HEK293 (cell line): ENCODE data around the gene CC2D2A.

ENCODE experiments used
- CTCF ChIA-PET: fragments of 350-600 bp; formaldehyde crosslinking; extraction: SDS; loops from one replicate; lab custom pipeline; 2021; ENCODE audit warnings: antibody characterized with exemption; lab: Yijun Ruan, JAX
- POLR2A ChIA-PET: fragments of 300-600 bp; formaldehyde crosslinking; extraction: SDS; loops from one replicate; lab custom pipeline; 2020; ENCODE audit warnings: antibody characterized with exemption, inconsistent platforms; lab: Yijun Ruan, JAX
- H3K27ac ChIP-seq: fragments of 200-500 bp; sonication (Bioruptor generic); 2 replicates; pipeline ENCODE4 v1.5.1; 2014; ENCODE audit warnings: low read depth, low read length, control low read depth, inconsistent platforms; ENCODE audit errors: extremely low read depth
- H3K36me3 ChIP-seq, 2 experiments: fragments of 200-500 bp in 1 of 2; sonication (Bioruptor generic) in 1 of 2; 1 replicate in 1 of 2; 2 replicates in 1 of 2; pipeline ENCODE4 v1.5.1; 2014 to 2017; ENCODE audit warnings: inconsistent platforms in 2 of 2, low read length in 2 of 2; ENCODE audit not compliant: control insufficient read depth in 2 of 2, insufficient read depth in 1 of 2
- H3K4me1 ChIP-seq: fragments of 200-500 bp; sonication (Bioruptor generic); 2 replicates; pipeline ENCODE4 v1.5.1; 2014; ENCODE audit warnings: mild to moderate bottlenecking, low read length, inconsistent platforms; ENCODE audit not compliant: control insufficient read depth, insufficient read depth
- H3K4me3 ChIP-seq: 2 replicates; pipeline ENCODE4 v1.5.1; 2011; ENCODE audit warnings: low read depth, mild to moderate bottlenecking, control low read depth, low read length, moderate library complexity
- H3K9me3 ChIP-seq: fragments of 200-500 bp; sonication (Bioruptor generic); 2 replicates; pipeline ENCODE4 v1.5.1; 2014; ENCODE audit warnings: low read depth, low read length, inconsistent platforms; ENCODE audit not compliant: control insufficient read depth, insufficient read depth
- GLI4 ChIP-seq: fragments of 450-650 bp; formaldehyde crosslinking; IDR thresholded peaks from 2 replicates; pipeline ENCODE4 v1.5.1; 2016; ENCODE audit warnings: missing biosample characterization, missing genetic modification characterization
- MYNN ChIP-seq: fragments of 450-650 bp; formaldehyde crosslinking; IDR thresholded peaks from 2 replicates; pipeline ENCODE4 v1.5.1; 2016; ENCODE audit warnings: missing biosample characterization, missing genetic modification characterization, borderline replicate concordance
- PRDM1 ChIP-seq: fragments of 450-650 bp; formaldehyde crosslinking; IDR thresholded peaks from 2 replicates; pipeline ENCODE4; 2016; ENCODE audit warnings: missing biosample characterization, missing genetic modification characterization
- SCRT1 ChIP-seq: fragments of 450-650 bp; formaldehyde crosslinking; IDR thresholded peaks from 2 replicates; pipeline ENCODE4 v1.5.1; 2016; ENCODE audit warnings: missing biosample characterization, missing genetic modification characterization, borderline replicate concordance
- SCRT2 ChIP-seq: fragments of 450-650 bp; formaldehyde crosslinking; IDR thresholded peaks from 2 replicates; pipeline ENCODE4 v1.5.1; 2016; ENCODE audit warnings: missing biosample characterization, missing genetic modification characterization
- SETDB1 ChIP-seq: IDR thresholded peaks from one replicate; pipeline ENCODE4 v1.6.1; 2017; ENCODE audit warnings: mild to moderate bottlenecking, low read length, moderate library complexity, mixed read lengths; ENCODE audit not compliant: insufficient read length
- ZFP3 ChIP-seq: fragments of 450-650 bp; formaldehyde crosslinking; IDR thresholded peaks from 2 replicates; pipeline ENCODE4 v1.5.1; 2016; ENCODE audit warnings: low read depth, missing biosample characterization, missing genetic modification characterization
- ZNF16 ChIP-seq: fragments of 450-650 bp; formaldehyde crosslinking; IDR thresholded peaks from 2 replicates; pipeline ENCODE4 v1.5.1; 2016; ENCODE audit warnings: low read depth, missing biosample characterization, missing genetic modification characterization
- ZNF175 ChIP-seq: fragments of 450-650 bp; formaldehyde crosslinking; IDR thresholded peaks from 2 replicates; pipeline ENCODE4 v1.5.1; 2016; ENCODE audit warnings: missing biosample characterization, missing genetic modification characterization
- ZNF19 ChIP-seq: fragments of 450-650 bp; formaldehyde crosslinking; IDR thresholded peaks from 2 replicates; pipeline ENCODE4; 2016; ENCODE audit warnings: missing biosample characterization, missing genetic modification characterization, low read depth
- ZNF221 ChIP-seq: fragments of 450-650 bp; formaldehyde crosslinking; IDR thresholded peaks from 2 replicates; pipeline ENCODE4 v1.5.1; 2017; ENCODE audit warnings: missing biosample characterization, missing genetic modification characterization, borderline replicate concordance
- ZNF335 ChIP-seq: fragments of 450-650 bp; formaldehyde crosslinking; conservative IDR thresholded peaks from 2 replicates; pipeline ENCODE4 v1.5.1; 2016; ENCODE audit warnings: missing biosample characterization, missing genetic modification characterization
- ZNF37A ChIP-seq: fragments of 450-650 bp; IDR thresholded peaks from 2 replicates; pipeline ENCODE4 v1.5.1; 2018; ENCODE audit warnings: missing biosample characterization, missing genetic modification characterization
- ZNF677 ChIP-seq: fragments of 450-650 bp; IDR thresholded peaks from 2 replicates; pipeline ENCODE4 v1.5.0; 2018; ENCODE audit warnings: missing biosample characterization, mild to moderate bottlenecking, missing genetic modification characterization, moderate library complexity
- ZNF747 ChIP-seq: fragments of 450-650 bp; formaldehyde crosslinking; IDR thresholded peaks from 2 replicates; pipeline ENCODE4 v1.5.1; 2016; ENCODE audit warnings: missing biosample characterization, missing genetic modification characterization
- ZSCAN30 ChIP-seq: fragments of 450-650 bp; IDR thresholded peaks from 2 replicates; pipeline ENCODE4 v1.5.1; 2018; ENCODE audit warnings: missing biosample characterization, mild to moderate bottlenecking, missing genetic modification characterization, moderate library complexity
- TF ChIP-seq, protein P1 (sequence below): fragments of 450-650 bp; formaldehyde crosslinking; IDR thresholded peaks from 2 replicates; pipeline ENCODE4 v1.5.1; 2016; ENCODE audit warnings: missing biosample characterization, missing genetic modification characterization
- TF ChIP-seq, protein P2 (sequence below): fragments of 450-650 bp; formaldehyde crosslinking; IDR thresholded peaks from 2 replicates; pipeline ENCODE4 v1.5.1; 2016; ENCODE audit warnings: missing biosample characterization, missing genetic modification characterization
- TF ChIP-seq, protein P3 (sequence below): fragments of 450-650 bp; formaldehyde crosslinking; IDR thresholded peaks from 2 replicates; pipeline ENCODE4 v1.5.1; 2016; ENCODE audit warnings: missing biosample characterization, missing genetic modification characterization

The CC2D2A gene

DNA sequence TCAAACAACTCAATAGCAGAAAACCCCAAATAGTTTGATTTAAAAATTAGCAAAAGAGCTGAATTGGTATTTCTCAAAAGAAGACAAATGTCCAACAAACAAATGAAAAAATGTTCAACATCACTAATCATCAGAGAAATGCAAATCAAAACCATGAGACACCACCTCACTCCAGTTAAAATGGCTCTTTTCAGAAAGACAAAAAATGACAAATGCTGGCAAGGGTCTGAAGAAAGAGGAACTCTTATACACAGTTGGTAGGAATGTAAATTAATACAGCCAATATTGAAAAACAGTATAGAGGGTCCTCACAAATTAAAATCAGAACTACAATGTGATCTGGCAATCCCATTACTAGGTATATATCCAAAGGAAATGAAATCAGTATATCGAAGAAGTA is 115.1 kb downstream of the CC2D2A start:
- no peaks in the 10 kb centered on the region for H3K4me1 ChIP-seq
- H3K9me3 ChIP-seq = no peaks in the 10 kb centered on the region
- no peak for TF ChIP-seq PRDM1 (tag by site-specific recombination)
- TF ChIP-seq, protein P1, sequence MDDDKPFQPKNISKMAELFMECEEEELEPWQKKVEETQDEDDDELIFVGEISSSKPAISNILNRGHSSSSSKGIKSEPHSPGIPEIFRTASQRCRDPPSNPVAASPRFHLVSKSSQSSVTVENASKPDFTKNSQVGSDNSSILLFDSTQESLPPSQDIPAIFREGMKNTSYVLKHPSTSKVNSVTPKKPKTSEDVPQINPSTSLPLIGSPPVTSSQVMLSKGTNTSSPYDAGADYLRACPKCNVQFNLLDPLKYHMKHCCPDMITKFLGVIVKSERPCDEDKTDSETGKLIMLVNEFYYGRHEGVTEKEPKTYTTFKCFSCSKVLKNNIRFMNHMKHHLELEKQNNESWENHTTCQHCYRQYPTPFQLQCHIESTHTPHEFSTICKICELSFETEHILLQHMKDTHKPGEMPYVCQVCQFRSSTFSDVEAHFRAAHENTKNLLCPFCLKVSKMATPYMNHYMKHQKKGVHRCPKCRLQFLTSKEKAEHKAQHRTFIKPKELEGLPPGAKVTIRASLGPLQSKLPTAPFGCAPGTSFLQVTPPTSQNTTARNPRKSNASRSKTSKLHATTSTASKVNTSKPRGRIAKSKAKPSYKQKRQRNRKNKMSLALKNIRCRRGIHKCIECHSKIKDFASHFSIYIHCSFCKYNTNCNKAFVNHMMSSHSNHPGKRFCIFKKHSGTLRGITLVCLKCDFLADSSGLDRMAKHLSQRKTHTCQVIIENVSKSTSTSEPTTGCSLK = no peak
- H3K4me3 ChIP-seq = no peak overlapping the region
- H3K27ac ChIP-seq = no peak overlapping the region
- H3K36me3 ChIP-seq = no peaks in the 10 kb centered on the region
- POLR2A ChIA-PET = no interaction called here
- CTCF ChIA-PET = no interaction called here

DNA sequence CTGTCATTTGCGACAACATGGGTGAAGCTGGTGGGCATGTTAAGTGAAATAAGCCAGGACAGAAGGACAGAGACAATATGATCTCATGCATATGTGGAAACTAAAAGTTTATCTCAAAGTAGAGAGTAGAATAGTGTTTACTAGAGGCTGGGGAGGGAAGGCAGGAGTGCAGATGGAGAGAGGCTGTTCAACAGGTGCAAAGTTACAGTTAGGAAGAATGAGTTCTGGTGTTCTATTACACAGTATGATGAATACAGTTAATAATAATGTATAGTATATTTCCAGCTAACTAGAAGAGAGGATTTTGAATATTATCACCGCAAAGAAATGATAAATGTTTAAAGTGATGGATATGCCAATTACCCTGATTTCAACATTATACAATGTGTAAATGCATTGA is 115.6 kb downstream of the CC2D2A start:
- ChIA-PET CTCF (no interaction called here), POLR2A (no interaction called here)
- TF ChIP-seq ZNF19 (no peak), SCRT1 (0 out of 2 replicates have a peak, but pooled peaks have one; percentile 43), SCRT2 (tag by site-specific recombination) (peak; percentile 67)
- Histone ChIP-seq H3K9me3 (no peaks in the 10 kb centered on the region), H3K36me3 (no peaks in the 10 kb centered on the region), H3K27ac (no peak overlapping the region), H3K4me3 (no peak overlapping the region), H3K4me1 (no peaks in the 10 kb centered on the region)

DNA sequence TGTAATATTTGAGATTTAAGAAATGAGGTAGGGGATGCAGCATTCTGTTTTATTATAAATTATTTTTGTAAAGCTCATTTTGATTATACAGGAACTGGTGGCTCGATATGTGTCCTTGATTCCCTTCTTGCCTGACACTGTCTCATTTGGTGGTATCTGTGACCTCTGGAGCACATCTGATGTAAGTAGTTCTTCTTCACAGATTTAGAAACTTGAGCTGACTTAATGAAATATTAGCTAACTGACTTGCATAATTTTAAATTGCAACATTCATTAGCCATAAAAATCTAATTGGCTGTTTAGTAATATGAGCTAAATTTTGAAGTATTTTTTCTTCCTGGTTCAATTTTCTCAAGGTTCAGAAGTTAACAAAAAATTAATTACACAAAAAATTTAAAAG is 116.4 kb downstream of the CC2D2A start:
- TF ChIP-seq, protein P2, sequence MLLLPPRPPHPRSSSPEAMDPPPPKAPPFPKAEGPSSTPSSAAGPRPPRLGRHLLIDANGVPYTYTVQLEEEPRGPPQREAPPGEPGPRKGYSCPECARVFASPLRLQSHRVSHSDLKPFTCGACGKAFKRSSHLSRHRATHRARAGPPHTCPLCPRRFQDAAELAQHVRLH = no peak
- TF ChIP-seq ZFP3 (tag by site-specific recombination) (no peak), ZSCAN30 (tag by site-specific recombination) (no peak), SCRT2 (tag by site-specific recombination) (no peak), ZNF37A (no peak), ZNF747 (tag by site-specific recombination) (no peak), SETDB1 (no peak), ZNF175 (tag by site-specific recombination) (no peak), MYNN (tag by site-specific recombination) (no peak), ZNF16 (tag by site-specific recombination) (no peak), ZNF335 (tag by site-specific recombination) (no peak), GLI4 (tag by site-specific recombination) (no peak), ZNF677 (tag by site-specific recombination) (no peak), ZNF221 (tag by site-specific recombination) (no peak)
- TF ChIP-seq, protein P3, sequence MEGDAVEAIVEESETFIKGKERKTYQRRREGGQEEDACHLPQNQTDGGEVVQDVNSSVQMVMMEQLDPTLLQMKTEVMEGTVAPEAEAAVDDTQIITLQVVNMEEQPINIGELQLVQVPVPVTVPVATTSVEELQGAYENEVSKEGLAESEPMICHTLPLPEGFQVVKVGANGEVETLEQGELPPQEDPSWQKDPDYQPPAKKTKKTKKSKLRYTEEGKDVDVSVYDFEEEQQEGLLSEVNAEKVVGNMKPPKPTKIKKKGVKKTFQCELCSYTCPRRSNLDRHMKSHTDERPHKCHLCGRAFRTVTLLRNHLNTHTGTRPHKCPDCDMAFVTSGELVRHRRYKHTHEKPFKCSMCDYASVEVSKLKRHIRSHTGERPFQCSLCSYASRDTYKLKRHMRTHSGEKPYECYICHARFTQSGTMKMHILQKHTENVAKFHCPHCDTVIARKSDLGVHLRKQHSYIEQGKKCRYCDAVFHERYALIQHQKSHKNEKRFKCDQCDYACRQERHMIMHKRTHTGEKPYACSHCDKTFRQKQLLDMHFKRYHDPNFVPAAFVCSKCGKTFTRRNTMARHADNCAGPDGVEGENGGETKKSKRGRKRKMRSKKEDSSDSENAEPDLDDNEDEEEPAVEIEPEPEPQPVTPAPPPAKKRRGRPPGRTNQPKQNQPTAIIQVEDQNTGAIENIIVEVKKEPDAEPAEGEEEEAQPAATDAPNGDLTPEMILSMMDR (tag by site-specific recombination) = no peak
- TF ChIP-seq, all 188 proteins: peak for 0
- no peaks in the 10 kb centered on the region for H3K4me1 ChIP-seq
- CTCF ChIA-PET = no interaction called here
- H3K9me3 ChIP-seq = no peaks in the 10 kb centered on the region
- POLR2A ChIA-PET = no interaction called here
- no peak overlapping the region for H3K4me3 ChIP-seq
- H3K36me3 ChIP-seq = no peaks in the 10 kb centered on the region
- no peak overlapping the region for H3K27ac ChIP-seq
